Coronary artery (tissue), 2 donors: ENCODE data around the gene KLF14.

Experiments
- DNase-seq: peaks from one replicate; pipeline ENCODE4 v3.0.0-alpha.2; 2017; ENCODE audit warnings: low spot score
- H3K27ac ChIP-seq, 2 donors: fragments of 200-600 bp; sonication (generic); one replicate each; pipeline ENCODE4 v1.5.1; 2016 to 2019
- H3K4me3 ChIP-seq: fragments of 200-600 bp; sonication (generic); 2 replicates; pipeline ENCODE4 v1.5.1; 2016; ENCODE audit warnings: mild to moderate bottlenecking, moderate library complexity
- TF ChIP-seq, protein P1 (sequence below): fragments of 200-600 bp; sonication (generic); IDR thresholded peaks from one replicate; pipeline ENCODE4 v1.5.1; 2019; ENCODE audit warnings: antibody characterized with exemption

KLF14 gene

DNA sequence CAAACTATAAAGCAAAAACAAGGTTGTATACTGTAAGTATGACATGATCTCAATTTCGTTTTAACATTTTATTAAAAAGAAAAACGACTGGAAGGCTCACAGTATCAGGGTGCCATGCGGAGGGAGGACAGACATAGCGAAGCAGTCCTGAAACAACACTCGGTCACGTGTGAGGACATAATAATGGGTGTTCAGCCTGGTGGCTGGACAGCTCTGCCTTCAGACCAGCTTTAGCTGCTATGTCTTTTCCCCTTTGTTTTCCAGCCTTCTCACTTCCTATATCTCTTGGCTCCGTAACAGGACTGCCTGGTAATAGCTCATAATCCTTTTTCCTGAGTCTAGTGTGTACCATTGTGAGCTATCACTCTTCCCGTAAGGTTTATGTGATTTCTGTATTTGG lies 18.4 kb upstream of the KLF14 start:
- no peak overlapping the region for H3K27ac ChIP-seq
- no peak for DNase-seq
- no peak overlapping the region for H3K4me3 ChIP-seq
- TF ChIP-seq, protein P1, sequence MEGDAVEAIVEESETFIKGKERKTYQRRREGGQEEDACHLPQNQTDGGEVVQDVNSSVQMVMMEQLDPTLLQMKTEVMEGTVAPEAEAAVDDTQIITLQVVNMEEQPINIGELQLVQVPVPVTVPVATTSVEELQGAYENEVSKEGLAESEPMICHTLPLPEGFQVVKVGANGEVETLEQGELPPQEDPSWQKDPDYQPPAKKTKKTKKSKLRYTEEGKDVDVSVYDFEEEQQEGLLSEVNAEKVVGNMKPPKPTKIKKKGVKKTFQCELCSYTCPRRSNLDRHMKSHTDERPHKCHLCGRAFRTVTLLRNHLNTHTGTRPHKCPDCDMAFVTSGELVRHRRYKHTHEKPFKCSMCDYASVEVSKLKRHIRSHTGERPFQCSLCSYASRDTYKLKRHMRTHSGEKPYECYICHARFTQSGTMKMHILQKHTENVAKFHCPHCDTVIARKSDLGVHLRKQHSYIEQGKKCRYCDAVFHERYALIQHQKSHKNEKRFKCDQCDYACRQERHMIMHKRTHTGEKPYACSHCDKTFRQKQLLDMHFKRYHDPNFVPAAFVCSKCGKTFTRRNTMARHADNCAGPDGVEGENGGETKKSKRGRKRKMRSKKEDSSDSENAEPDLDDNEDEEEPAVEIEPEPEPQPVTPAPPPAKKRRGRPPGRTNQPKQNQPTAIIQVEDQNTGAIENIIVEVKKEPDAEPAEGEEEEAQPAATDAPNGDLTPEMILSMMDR: no peak

- TF ChIP-seq, protein P1: no peak
- DNase-seq: no peak
- Histone ChIP-seq H3K4me3 (no peak overlapping the region), H3K27ac (no peak overlapping the region)
These were observed 16.7 kb upstream of the KLF14 start for GRCh38 chr7:130750755-130751154.

DNA sequence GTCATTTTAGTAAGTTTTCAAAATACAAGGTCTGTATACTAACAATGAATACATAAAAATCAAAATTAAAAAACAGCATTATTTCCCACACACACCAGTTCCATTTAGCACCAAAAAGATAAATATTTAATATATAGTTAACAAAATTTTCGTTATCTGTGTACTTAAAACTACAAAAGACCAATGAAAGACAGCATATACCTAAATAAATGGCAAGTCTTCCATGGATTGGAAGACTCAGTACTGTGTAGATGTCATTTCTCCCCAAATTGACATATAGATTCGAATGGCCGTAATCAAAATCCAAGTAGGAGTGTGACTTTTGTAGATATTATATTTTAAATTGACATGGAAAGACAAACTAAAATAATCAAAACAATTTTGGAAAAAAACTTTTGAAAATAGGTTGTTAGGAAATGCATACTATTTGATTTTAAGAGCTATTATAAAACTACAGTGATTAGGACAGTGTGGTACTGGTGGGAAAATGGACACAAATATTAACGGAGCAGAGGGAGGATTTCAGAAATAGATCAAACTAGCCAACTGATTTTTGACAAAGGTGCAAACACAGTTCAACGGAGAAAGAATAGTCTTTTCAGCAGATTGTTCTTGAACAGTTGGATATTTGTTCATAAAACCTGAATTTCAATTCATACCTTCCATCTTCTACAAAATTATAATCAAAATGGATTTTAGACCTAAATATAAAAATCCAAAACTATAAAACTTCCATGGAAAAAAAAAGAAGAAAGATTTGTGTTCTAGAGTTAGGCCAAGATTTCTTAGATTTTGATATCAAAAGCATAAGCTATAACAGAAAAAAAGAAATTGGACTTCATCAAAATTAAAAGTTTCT lies 14.8 kb upstream of the KLF14 start:
- H3K4me3 ChIP-seq: no peak overlapping the region

DNA sequence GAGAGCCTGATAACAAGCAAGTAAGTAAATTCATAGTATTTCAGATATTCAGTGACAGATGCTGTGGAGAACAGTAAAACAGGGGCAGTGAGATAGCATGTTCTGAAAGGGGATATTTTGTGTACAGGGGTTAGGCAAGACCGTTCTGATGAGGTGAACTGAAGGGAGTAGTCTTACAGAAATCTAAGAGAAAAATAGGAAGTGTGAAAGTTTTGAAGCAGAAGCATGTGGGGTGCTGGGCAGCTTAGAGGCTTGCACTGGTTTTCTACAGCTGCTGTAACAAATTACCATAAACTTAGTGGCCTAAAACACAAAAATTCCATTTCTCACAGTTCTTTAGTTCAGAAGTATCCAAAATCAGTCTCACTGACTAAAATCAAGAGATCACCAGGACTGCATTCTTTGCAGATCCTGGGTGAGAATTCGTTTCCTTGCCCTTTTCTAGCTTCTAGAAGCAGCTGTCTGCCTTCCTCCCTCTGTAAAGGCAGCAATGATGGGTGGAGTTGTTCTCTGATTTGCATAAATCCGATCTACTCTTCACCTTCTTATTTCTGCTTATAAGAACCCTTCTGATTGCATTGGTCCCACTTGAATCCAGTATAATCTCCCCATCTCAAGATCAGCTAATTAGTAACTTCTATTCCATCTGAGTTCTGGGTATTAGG lies 7.5 kb upstream of the KLF14 start:
- Histone ChIP-seq H3K4me3 (no peak overlapping the region), H3K27ac (no peak overlapping the region)
- DNase-seq: no peak
- TF ChIP-seq, protein P1: no peak

More for the DNA sequence above, 14.8 kb upstream of the KLF14 start:
- no peak for DNase-seq
- no peak overlapping the region for H3K27ac ChIP-seq
- TF ChIP-seq, protein P1: no peak

DNA sequence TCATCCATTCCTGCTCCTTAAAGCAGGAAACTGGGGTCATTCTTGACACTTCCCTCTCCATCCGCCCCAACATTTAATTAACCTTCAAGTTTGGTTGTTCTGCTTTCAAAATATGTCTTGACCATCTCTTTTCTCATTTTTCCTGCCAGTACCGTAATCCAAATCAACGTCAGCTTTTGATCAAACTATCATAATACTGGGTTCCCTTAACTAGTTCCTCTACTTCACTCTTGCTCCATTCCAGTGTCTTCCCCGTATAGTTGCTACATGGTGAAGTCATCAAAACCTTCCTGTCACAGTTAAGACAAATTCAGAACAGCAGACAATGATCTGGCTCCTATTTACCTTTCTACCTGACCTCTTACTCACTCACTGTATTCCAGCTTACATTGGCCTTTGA lies 6.6 kb upstream of the KLF14 start:
- Histone ChIP-seq H3K27ac (no peak overlapping the region), H3K4me3 (no peak overlapping the region)
- TF ChIP-seq, protein P1: no peak
- DNase-seq: no peak

- H3K4me3 ChIP-seq: no peak overlapping the region
These were observed 2.4 kb upstream of the KLF14 start for GRCh38 chr7:130736298-130736900.

More at GRCh38 chr7:130736298-130736900, 2.4 kb upstream of the KLF14 start:
- DNase-seq: no peak
- TF ChIP-seq, protein P1: no peak
- no peak overlapping the region for H3K27ac ChIP-seq
